ENCODE results near the gene OR2A14.
"Not testable (repeated sequence)": the region's sequence is repeated elsewhere in the genome, so short reads cannot be mapped to it uniquely, and the experiment has no call there.

Gene OR2A14, protein sequence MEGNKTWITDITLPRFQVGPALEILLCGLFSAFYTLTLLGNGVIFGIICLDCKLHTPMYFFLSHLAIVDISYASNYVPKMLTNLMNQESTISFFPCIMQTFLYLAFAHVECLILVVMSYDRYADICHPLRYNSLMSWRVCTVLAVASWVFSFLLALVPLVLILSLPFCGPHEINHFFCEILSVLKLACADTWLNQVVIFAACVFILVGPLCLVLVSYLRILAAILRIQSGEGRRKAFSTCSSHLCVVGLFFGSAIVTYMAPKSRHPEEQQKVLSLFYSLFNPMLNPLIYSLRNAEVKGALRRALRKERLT

DNA sequence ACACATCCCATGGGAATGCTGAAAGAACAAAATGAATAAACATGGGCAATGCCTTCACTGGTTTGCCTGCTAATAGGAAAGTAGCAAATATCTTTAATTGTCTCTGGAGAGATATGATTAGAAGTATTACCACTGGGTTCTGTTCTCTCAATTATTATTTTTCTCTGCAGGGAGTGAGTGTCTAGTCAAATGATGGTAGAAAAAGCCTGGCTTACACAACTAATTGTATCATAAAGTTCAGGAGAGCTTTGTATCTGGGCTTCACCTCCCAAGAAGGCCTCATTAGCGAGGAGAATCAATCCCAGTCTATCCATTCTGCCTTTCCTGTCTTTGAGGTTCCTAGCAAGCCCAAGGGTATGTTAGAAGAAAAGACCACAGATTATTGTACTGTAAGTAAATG is at the start of gene OR2A14:
TSS of gene OR2A14 (plus strand) at position 301 of the 400 bp plus-strand sequence. CDS start 5,937 bp downstream, outside the sequence.
- no peak for DNase-seq (ENCODE audit: low read depth)

- no peak for DNase-seq (ENCODE audit: low read depth)
These were observed 48.6 kb upstream of the OR2A14 start for GRCh38 chr7:144074374-144074773.

DNA sequence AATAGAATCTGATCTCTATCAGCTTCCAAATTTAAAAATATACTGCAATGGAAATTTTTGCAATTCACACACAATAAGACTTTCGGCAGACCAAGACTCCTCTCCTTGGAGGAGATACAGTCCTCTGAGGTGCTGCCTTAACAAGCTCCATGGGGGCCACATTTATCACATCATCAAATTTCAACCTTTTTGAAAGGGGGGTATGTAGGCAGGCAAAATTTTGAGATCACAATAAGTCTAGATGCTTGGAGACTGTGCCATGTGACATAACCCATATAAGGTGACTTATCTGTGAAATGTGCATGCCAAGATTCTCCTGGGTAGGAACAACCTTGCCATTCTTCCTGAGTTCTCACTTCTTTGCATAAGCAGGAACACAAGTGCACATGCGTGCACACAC is 37.0 kb upstream of the OR2A14 start, which contains the start of gene OR2A12:
TSS of gene OR2A12 (plus strand) at position 301 of the 400 bp plus-strand sequence. CDS start 8,830 bp downstream, outside the sequence.
- no peak for DNase-seq (ENCODE audit: low read depth)

DNA sequence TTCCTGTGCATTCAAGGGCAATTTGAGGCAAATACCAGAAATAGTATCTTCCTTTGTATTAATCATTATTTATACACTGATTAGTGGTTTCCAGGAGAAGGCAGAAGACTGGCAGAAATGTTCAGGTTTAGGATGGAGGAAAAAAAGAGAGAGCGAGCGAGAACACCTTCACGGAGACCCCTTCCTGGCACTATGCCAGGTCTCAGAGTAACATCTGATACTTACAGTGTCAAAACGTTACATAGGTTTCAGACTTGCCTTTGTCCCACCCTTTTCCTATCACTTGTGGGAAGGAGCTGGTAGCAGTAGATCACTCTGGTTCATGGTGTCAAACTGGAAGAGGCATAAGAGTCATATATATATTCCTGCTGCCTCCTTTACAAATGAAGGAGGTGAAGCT is 36.2 kb upstream of the OR2A14 start:
- no peak for DNase-seq (ENCODE audit: low read depth)

DNA sequence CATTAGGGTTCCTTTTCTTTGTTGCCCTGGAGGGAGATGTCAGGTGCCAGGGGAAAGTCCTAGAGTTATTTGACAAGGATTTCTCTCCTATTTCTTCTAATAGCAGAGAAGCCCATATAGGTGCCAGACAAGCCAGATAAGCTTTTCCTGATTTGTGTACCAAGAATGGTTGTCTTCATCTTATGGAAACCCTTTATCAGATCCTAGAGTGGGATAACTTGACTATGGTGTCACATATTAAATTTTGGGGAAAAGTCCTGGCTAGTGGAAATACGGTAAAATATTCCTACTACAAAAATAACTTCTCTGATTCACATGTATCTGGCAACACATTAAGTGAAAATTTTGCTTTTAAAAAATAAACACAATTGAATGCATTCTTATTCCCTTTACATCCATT is 35.7 kb upstream of the OR2A14 start:
- DNase-seq (ENCODE audit: low read depth): no peak

DNA sequence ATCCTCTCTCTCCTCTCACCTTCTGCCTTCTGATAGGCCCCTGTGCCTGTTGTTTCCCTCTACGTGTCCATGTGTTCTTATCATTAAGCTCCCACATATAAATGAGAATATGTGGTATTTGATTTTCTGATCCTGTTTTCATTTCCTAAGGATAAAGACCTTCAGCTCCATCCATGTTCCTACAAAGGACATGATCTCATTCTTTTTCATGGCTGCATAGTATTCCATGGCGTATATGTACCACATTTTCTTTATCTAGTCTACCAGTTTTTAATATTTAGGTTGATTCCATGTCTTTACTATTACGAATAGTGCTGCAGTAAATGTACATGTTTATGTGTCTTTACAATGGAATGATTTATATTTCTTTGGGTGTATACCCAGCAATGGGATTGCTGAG is 32.3 kb upstream of the OR2A14 start:
- DNase-seq (ENCODE audit: low read depth): no peak

- no peak for DNase-seq (ENCODE audit: low read depth)
These were observed 24.2 kb upstream of the OR2A14 start for GRCh38 chr7:144098776-144099175.

- DNase-seq (ENCODE audit: low read depth): no peak
These were observed 22.4 kb upstream of the OR2A14 start for GRCh38 chr7:144100607-144101006.

DNA sequence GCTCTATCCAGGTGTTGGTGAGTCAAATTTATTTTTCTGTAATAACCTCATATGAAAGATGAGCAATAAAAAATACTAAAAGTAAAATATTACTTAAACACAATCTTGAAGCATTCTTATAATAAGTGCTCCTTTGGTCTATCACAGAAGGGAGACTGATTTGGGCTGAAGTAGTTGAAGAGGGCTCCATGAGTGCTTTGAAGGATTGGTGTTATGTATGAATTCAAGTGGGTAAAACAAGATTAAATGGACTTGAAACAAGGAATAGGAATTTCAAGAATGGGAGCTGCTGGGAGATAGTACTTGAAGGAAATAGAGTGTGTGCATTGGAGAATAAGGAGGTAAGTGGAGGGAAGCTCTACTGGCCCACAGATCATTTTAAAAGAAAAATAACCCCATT is 20.9 kb upstream of the OR2A14 start:
- DNase-seq (ENCODE audit: low read depth): no peak

DNA sequence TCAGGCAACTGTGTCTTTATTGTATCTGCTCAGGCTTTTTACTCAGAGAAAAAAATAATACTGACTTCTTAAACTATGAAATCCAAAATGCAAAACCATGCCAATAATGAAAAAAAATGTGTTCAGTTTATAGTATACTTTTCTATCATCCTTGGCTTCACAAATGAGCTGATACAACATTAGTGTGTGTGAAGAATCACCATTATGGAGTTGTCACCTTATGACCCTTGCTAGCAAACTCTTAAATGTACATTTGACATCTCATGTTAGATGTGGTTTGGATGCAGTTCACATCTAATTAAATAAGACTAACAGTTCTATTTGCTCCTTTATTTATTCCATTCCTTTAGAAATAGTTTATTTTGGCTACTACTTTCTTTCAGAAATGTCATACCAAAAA is 17.8 kb upstream of the OR2A14 start:
- no peak for DNase-seq (ENCODE audit: low read depth)

DNA sequence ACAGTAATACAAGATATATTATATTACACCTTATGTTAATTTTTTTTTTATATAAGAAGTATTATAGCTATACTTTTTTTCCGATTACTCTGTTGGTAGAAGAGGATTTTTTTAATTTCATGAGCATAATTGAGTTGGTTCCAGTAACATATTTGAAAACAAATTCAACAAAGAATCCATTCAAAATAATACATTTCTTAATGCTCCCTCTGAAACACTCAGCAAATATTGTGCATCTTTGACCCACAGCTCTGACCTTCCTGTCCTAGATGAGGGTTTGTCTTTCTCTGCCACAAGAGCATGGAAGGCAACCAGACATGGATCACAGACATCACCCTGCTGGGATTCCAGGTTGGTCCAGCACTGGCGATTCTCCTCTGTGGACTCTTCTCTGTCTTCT is 13.7 kb upstream of the OR2A14 start, which contains the start of gene OR2A2:
TSS of gene OR2A2 (plus strand) at position 301 of the 400 bp plus-strand sequence. CDS start at position 301, 0 bp downstream.
- DNase-seq (ENCODE audit: low read depth): no peak

- no peak for DNase-seq (ENCODE audit: low read depth)
These were observed 12.7 kb upstream of the OR2A14 start for GRCh38 chr7:144110272-144110671.

- DNase-seq (ENCODE audit: low read depth): no peak
These were observed 9.3 kb upstream of the OR2A14 start for GRCh38 chr7:144113651-144114050.

- DNase-seq (ENCODE audit: low read depth): no peak
These were observed 4.6 kb upstream of the OR2A14 start for GRCh38 chr7:144118341-144118740.

- peak; percentile 74 for DNase-seq (ENCODE audit: low read depth)
These were observed 4.8 kb downstream of the OR2A14 start for GRCh38 chr7:144127714-144128334.

DNA sequence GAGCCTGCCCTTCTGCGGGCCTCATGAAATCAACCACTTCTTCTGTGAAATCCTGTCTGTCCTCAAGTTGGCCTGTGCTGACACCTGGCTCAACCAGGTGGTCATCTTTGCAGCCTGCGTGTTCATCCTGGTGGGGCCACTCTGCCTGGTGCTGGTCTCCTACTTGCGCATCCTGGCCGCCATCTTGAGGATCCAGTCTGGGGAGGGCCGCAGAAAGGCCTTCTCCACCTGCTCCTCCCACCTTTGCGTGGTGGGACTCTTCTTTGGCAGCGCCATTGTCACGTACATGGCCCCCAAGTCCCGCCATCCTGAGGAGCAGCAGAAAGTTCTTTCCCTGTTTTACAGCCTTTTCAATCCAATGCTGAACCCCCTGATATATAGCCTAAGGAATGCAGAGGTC is 6.6 kb downstream of the OR2A14 start:
- not testable (repeated sequence) for DNase-seq (ENCODE audit: low read depth)

DNA sequence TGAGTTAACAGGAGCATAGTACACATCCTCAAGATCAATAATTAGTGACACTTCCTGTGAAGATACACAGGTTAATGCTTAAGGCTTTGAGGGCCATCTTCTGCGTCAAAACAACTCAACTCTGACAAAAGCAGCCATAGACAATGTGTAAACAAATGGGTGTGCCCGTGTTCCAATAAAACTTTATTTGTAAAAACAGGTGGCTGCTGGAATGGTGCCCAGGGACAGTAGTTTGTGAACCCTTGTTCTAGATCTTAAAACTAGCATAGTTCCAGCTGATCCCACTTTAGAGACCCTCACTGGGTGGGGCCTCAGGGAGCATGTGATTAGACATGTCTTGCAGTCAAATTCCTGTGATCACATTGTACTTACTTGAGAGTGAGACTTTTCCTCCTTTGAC is 7.8 kb downstream of the OR2A14 start:
- no peak for DNase-seq (ENCODE audit: low read depth)

DNA sequence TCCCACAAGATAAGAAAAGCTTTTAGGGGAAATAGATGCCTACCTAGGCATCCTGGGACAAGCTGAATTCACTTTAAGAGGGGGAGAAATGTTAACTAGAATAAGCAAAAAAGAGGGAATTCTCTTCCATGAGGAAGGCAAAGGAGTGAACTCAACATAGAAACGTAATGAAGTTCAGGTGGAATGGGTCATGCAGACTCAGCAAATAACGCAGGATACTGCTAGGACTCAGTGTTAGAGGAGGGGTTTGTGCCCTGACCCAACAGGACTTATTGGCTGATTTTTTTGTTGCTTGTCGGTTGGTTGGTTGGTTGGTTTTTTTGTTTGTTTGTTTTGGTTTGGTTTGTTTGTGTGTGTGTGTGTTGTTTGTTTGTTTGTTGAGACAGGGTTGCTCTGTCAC is 9.3 kb downstream of the OR2A14 start:
- no peak for DNase-seq (ENCODE audit: low read depth)

- DNase-seq (ENCODE audit: low read depth): no peak
These were observed 10.3 kb downstream of the OR2A14 start for GRCh38 chr7:144133307-144133706.

DNA sequence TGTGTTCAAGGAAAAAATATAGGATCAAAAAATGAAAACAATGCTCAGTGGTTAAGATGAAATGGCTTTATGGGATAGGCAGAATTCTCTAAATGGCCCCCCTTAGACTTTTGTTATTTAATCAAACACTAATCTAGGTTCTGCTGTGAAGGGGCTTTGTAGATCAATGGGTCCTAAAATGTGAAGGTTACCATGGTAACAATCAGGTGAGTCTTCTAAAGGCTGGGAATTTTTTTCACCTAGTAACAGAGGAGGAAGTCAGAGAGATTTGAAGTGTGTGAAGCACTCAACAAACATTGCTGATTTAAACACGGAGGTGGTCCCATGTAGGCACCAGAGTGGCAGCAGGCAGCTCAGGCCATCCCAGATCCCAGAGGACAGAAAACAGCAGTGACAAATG is 11.1 kb downstream of the OR2A14 start:
- DNase-seq (ENCODE audit: low read depth): no peak

DNA sequence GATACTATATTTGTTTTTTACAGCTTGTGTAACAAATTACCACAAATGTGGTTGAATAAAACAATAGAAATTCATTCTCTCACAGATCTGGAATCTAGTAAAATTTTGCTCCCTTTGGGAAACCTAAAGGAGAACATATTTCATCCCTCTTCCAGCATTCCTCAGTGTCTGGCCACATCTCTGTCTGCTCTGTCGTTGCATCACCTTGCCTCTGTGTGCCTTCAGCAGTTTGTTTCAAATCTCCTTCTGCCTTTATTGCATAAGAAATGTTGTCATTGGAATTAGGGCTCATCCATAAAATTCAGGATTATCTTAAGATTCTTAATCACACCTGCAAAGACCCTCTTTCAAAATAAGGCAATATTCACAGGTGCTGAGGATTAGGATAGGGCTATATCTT is 14.5 kb downstream of the OR2A14 start:
- DNase-seq (ENCODE audit: low read depth): no peak

- no peak for DNase-seq (ENCODE audit: low read depth)
These were observed 19.2 kb downstream of the OR2A14 start for GRCh38 chr7:144142187-144142586.

- no peak for DNase-seq (ENCODE audit: low read depth)
These were observed 21.4 kb downstream of the OR2A14 start for GRCh38 chr7:144144426-144144825.

Data from EH (cell line).